Tibial nerve (tissue), 4 donors: ENCODE data around the gene NID1. TPM values are rescaled to one million over a fixed set of nuclear protein-coding genes. Genes with fewer than 3 reads are reported as not detected.

Source experiments
- DNase-seq, 2 donors: peaks; one replicate each; pipeline ENCODE4 v3.0.0-alpha.2; 2019; ENCODE audit warnings: low spot score in 2 of 2
- H3K27ac ChIP-seq, 4 donors: fragments of 200-600 bp; sonication (generic) in 3 of 4; one replicate each; pipeline ENCODE4 v1.5.1; 2017 to 2019; ENCODE audit warnings: mild to moderate bottlenecking in 1 of 4
- H3K27me3 ChIP-seq, 2 donors: fragments of 200-600 bp; sonication (generic) in 1 of 2; one replicate each; pipeline versions ENCODE4 v1.5.1 to v1.6.0; 2017 to 2019
- H3K36me3 ChIP-seq, 3 donors: fragments of 200-600 bp; sonication (generic); one replicate each; pipeline ENCODE4 v1.5.1; 2018 to 2019
- H3K4me1 ChIP-seq, 4 donors: fragments of 200-600 bp; sonication (generic) in 3 of 4; one replicate each; pipeline ENCODE4 v1.5.1; 2017 to 2019
- H3K4me3 ChIP-seq, 4 donors: fragments of 200-600 bp; sonication (generic) in 3 of 4; one replicate each; pipeline ENCODE4 v1.5.1; 2017 to 2019; ENCODE audit warnings: mild to moderate bottlenecking in 1 of 4, moderate library complexity in 1 of 4
- H3K9me3 ChIP-seq, 4 donors: fragments of 200-600 bp; sonication (generic) in 3 of 4; one replicate each; pipeline ENCODE4 v1.5.1; 2017 to 2019
- EP300 ChIP-seq, 2 donors: sonication (generic); formaldehyde crosslinking; IDR thresholded peaks; one replicate each; pipeline ENCODE4 v1.6.1; 2017; ENCODE audit warnings: antibody characterized with exemption in 2 of 2, mild to moderate bottlenecking in 1 of 2
- POLR2A ChIP-seq, 2 donors: fragments of 450-650 bp; IDR thresholded peaks; one replicate each; pipeline ENCODE4 v1.6.1; 2017; ENCODE audit warnings: antibody characterized with exemption in 2 of 2, mild to moderate bottlenecking in 2 of 2, moderate library complexity in 2 of 2
- WGBS, 2 donors: methylation state at CpG; one replicate each; pipeline ENCODE4 v1.1.5; 2018; 5-methylcytosine and 5-hydroxymethylcytosine counted together
- total RNA-seq, 4 donors: library from RNA; depleted of rRNA; stranded (reverse); fragments of >200 nt; gene quantifications; one replicate each; pipeline ENCODE4 v1.1.0, GENCODE V29; 2016
- TF ChIP-seq, protein P1 (sequence below), 5 experiments: fragments of 200-600 bp in 3 of 5; fragments of 450-650 bp in 2 of 5; sonication (generic) in 3 of 5; IDR thresholded peaks; one replicate each; pipeline ENCODE4 v1.5.1; 2016 to 2019; ENCODE audit warnings: antibody characterized with exemption in 5 of 5, mild to moderate bottlenecking in 3 of 5, moderate library complexity in 2 of 5

Gene NID1
- total RNA-seq, 4 donors from 2014 or later: 192 to 321 (median 215) TPM

DNA sequence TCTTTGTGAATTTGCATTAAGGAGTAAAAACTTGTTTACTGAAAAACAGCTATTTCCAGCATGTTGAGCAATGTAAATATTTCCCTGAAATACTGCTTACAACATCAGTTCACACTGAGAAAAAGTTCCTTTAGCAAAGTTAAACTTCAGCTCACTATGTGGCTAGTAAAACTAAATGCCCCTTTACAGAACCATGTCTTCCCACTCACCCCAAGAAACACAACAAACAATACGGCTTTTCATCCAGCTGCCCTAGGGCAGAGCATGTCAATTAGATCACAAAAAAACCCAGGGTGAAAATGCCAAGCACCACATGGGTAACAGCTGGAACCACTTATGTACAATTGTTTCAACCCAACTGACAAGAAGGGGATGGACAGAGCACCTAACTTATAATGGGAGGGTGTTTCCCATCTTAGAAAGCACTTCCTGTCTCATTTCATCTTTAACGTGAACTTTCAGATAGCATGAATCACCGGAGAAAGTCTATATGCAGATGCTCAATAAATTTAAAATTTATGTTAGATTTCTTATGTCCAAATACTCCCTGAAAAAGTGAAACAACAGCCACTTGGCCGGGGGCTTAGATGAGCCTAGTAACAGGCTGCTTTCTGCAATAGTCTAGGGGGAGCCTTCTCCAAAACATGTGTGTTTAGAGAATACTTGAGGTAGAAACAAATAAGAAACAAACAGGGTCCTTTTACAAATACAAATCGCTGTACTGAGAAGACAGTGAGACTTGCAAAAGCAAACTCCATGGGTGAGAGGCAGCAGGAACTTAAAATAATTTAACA is 6.6 kb downstream of the NID1 start:
- Histone ChIP-seq H3K36me3 (peaks cover 0 to 12% (median 0%) of the 10 kb centered on the region in 3 donors), H3K9me3 (no peaks in the 10 kb centered on the region), H3K27ac (peak overlapping the region; percentile 56 to 95 (median 80)), H3K27me3 (no peaks in the 10 kb centered on the region), H3K4me1 (peaks cover 0 to 72% (median 9%) of the 10 kb centered on the region in 4 donors), H3K4me3 (peak overlapping the region; percentile 2 to 32 (median 16))
- TF ChIP-seq POLR2A (IDR thresholded peaks at IDR 0.05): no peak
- TF ChIP-seq EP300 (IDR thresholded peaks at IDR 0.05): peak in 1 of 2 donors; percentile 72
- no peak for DNase-seq
- 18 to 19% methylated on average over 5 of the region's 5 CpGs for WGBS, 2 donors

- H3K4me3 ChIP-seq: no peak overlapping the region
- no peak for DNase-seq
- TF ChIP-seq, protein P1, sequence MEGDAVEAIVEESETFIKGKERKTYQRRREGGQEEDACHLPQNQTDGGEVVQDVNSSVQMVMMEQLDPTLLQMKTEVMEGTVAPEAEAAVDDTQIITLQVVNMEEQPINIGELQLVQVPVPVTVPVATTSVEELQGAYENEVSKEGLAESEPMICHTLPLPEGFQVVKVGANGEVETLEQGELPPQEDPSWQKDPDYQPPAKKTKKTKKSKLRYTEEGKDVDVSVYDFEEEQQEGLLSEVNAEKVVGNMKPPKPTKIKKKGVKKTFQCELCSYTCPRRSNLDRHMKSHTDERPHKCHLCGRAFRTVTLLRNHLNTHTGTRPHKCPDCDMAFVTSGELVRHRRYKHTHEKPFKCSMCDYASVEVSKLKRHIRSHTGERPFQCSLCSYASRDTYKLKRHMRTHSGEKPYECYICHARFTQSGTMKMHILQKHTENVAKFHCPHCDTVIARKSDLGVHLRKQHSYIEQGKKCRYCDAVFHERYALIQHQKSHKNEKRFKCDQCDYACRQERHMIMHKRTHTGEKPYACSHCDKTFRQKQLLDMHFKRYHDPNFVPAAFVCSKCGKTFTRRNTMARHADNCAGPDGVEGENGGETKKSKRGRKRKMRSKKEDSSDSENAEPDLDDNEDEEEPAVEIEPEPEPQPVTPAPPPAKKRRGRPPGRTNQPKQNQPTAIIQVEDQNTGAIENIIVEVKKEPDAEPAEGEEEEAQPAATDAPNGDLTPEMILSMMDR (IDR thresholded peaks at IDR 0.05): no peak
- no peak for TF ChIP-seq EP300 (IDR thresholded peaks at IDR 0.05)
- no peak for TF ChIP-seq POLR2A (IDR thresholded peaks at IDR 0.05)
- H3K9me3 ChIP-seq: no peaks in the 10 kb centered on the region
- H3K27ac ChIP-seq: peak overlapping the region; percentile 56 to 95 (median 80)
- 82 to 83% methylated on average over 5 of the region's 5 CpGs for WGBS, 2 donors
- peaks cover 0 to 77% (median 10%) of the 10 kb centered on the region in 4 donors for H3K4me1 ChIP-seq
- H3K27me3 ChIP-seq: no peaks in the 10 kb centered on the region
- H3K36me3 ChIP-seq: peaks cover 0 to 12% (median 0%) of the 10 kb centered on the region in 3 donors
Measured at GRCh38 chr1:236057546-236057945, 7.3 kb downstream of the NID1 start.

DNA sequence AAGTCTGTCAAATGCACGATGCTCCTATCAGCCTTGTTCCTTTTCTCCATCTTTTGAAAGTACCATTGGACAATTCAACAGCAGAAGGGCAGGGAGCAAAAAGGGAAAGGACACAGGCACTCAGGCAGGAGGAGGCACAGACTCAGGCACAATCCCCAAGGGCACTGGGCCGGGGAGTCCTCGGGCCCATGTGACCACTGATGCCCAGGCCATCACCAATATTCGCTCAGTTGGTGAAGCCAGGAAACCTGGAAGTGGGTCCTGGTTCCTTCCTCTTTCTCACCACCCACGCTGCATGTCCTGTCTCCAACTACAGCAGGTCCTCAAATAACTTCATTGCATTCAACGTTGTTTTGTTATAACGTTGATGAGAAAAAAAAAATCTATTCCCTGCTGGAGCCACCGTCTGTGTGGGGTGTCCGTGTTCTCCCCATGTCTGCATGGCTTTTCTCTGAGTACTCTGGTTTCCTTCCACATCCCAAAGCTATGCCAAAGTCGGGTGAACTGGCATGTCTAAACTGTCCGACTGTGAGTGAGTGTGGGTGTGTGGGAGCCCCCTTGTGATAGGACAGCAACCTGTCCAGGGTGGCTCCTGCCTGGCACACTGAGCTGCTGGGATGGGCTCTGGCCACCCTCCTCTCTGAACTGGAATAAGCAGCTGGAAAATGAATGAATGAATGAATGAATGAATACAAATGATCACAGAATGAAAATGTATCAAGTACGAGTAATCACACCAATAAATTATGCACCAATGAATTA is 12.5 kb downstream of the NID1 start:
- peaks cover 0 to 22% (median 0%) of the 10 kb centered on the region in 3 donors for H3K36me3 ChIP-seq
- H3K4me3 ChIP-seq: no peak overlapping the region
- peaks cover 0 to 51% (median 20%) of the 10 kb centered on the region in 4 donors for H3K4me1 ChIP-seq
- peak overlapping the region in 2 of 4 donors; percentile 27 to 56 for H3K27ac ChIP-seq
- DNase-seq: no peak
- H3K9me3 ChIP-seq: no peaks in the 10 kb centered on the region
- no peak for TF ChIP-seq POLR2A (IDR thresholded peaks at IDR 0.05)
- TF ChIP-seq, protein P1 (IDR thresholded peaks at IDR 0.05): no peak
- TF ChIP-seq EP300 (IDR thresholded peaks at IDR 0.05): no peak
- WGBS, 2 donors: 37 to 40% methylated on average over 12 of the region's 12 CpGs
- H3K27me3 ChIP-seq: no peaks in the 10 kb centered on the region

DNA sequence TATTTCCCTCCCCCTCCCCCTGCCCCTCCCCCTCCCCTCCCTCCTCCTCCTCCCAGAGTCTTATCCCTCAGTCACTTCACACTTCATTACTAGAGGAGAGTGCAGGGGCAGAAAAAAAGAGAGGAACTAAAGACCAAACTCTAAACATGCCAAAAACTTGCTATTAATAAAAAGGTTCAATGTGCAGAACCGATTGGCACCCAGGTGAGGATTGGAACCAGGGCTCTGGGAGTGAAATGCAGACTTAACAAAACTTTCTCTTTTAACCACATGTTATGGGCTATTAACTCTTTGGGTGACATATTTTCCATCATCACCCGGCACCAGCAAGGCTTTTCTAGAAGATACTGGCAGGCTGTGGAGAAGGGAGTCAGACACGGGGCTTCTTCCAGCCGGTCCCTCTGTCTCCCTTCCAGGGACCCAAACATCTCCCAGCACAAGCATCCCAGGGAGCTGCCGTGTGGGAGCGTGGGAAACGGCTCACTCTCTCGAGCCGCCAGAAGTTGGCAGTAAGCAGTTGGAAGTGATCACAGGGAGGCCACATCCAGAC is 13.6 kb downstream of the NID1 start:
- no peak for DNase-seq
- H3K36me3 ChIP-seq: peaks cover 0 to 33% (median 0%) of the 10 kb centered on the region in 3 donors
- H3K27ac ChIP-seq: peak overlapping the region in 2 of 4 donors; percentile 27 to 56
- peaks cover 0 to 45% (median 16%) of the 10 kb centered on the region in 4 donors for H3K4me1 ChIP-seq
- no peaks in the 10 kb centered on the region for H3K9me3 ChIP-seq
- WGBS, 2 donors: 18 to 27% methylated on average over 9 of the region's 9 CpGs
- TF ChIP-seq, protein P1 (IDR thresholded peaks at IDR 0.05): no peak
- TF ChIP-seq POLR2A (IDR thresholded peaks at IDR 0.05) (no peak), EP300 (IDR thresholded peaks at IDR 0.05) (peak in 1 of 2 donors; percentile 6)
- H3K4me3 ChIP-seq: no peak overlapping the region
- no peaks in the 10 kb centered on the region for H3K27me3 ChIP-seq

GRCh38 chr1:236045771-236046170 is 19.1 kb downstream of the NID1 start:
- DNase-seq: no peak
- Histone ChIP-seq H3K4me3 (no peak overlapping the region), H3K9me3 (no peaks in the 10 kb centered on the region), H3K27me3 (no peaks in the 10 kb centered on the region), H3K4me1 (peaks cover 0 to 28% (median 2%) of the 10 kb centered on the region in 4 donors), H3K36me3 (peaks cover 0 to 81% (median 10%) of the 10 kb centered on the region in 3 donors), H3K27ac (no peak overlapping the region)
- TF ChIP-seq POLR2A (IDR thresholded peaks at IDR 0.05) (no peak), EP300 (IDR thresholded peaks at IDR 0.05) (no peak)
- TF ChIP-seq, protein P1 (IDR thresholded peaks at IDR 0.05): no peak
- WGBS, 2 donors: 89 to 90% methylated on average over 5 of the region's 5 CpGs
